Activated effector memory CD4-positive, alpha-beta T cell treated with anti-CD3 and anti-CD28 coated beads, Interleukin-2, amount 50 U/mL, for 16 hours (primary cell): ENCODE measurements around the gene CREB5.

ENCODE experiments used
- DNase-seq: peaks from one replicate; pipeline ENCODE4 v3.0.0-alpha.2; 2020

The CREB5 gene

DNA sequence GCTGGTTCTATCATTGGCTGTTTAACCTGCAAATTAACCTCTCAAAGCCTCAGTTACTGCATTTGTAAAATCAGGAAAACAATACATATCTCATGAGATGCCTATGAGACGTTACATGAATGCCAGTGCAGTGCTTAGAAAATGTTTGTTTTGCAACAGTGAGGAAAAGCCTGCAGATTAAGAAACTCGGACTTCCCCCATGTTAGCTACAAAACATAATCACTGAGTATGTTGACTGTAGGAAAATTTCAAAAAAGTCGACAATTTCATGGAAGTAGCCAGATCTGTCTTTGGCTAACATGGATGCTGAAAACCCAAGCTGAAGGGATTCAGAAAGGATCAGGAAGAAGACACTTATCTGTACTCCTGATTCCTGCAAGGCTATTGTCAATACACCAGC, 424.4 kb downstream of the CREB5 start:
- DNase-seq, result no peak

DNA sequence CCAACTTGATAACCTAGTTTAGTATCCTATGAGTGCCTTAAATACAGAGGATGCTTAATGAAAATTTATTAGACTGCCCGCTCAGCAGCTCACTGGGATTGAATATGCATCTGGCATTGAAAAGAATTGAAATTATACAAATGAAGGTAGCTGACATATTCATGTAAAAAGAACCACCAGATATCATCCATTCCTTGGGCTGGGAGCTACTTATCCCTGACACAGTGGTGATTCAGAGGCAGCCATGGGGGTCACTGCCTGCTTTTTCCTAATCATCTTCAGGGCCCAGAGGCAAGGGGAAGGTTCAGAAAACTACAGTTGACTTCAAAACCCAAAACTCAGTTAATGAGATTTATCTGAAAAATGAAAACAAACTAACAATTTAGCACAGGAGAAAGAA, 424.9 kb downstream of the CREB5 start:
- DNase-seq, result no peak

DNA sequence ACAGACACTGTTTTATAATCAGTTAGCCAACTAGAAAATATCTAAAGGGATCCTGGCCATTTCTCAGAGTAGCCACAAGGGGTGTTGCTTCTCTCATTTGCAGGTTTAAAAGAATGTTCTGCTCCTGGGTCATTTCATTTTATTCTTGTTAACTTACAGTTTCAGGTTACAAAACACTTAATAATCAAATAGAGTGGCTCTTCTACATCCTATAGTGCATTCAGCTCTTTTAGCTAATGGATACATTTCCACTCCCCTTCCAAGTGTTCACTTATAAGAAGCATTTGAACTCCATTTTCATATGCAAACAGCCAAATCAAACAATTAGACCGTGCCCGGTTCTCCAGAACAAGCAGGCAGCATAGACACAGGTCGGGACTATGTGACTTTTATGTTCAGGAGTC, 428.3 kb downstream of the CREB5 start:
- DNase-seq, result no peak

DNA sequence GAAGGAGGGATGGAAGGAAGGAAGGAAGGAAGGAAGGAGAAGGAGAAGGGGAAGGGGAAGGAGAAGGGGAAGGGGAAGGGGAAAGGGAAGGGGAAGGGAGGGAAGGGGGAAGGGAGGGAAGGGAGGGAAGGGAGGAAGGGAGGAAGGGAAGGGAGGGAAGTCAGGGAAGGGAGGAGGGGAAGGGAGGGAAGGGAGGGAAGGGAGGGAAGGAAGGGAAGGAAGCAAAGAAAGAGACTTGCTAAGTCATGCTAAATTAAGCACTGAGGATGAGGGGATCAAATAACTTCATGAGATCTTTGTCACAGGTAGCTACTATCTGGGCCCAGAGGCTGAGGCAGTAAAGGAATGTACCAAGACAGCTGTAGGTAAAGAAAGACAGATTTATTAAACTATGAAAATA, 429.4 kb downstream of the CREB5 start:
- DNase-seq, result no peak

DNA sequence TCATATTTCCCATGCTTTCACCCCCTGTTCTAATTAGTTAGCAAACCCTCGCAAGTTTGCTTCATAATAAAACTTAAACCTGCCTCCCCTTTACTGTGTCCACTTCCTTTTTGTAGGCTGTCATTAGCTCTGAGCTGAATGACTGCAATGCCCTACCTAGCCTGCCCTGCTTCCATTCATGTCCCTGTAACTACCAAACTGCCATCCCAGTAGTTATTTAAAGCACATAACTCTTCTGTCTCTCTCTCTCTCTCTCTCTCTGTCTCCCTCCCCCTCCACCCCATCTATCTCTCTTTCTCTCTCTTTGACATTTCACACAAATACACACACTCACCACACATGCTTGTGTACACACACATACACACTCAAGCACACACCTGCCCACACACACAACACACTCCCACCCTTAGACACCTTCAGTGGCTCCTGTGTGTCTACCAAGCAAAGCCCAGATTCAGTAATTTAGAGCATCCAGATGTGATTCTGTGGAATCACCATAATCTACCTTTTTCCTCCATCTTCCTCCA, 430.5 kb downstream of the CREB5 start:
- DNase-seq, result no peak

DNA sequence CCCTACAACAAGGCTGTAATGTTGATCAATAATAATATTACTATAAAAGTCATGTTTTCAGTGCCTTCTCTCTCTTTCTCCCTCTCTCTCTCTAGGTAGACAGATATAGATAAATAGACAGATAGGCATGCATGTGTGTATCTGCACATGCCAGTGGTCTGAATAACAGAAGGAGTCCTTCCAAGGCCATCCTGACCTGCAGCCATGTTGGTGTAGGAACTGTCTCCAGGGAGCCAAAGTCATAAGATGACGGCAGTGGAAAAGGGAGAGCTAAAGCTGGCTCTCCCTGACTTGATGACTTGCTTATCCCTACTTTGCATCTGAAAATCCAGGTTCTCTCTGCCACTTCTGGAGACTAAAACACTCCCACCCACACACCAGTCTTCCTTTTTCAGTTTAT, 432.8 kb downstream of the CREB5 start:
- no peak for DNase-seq

DNA sequence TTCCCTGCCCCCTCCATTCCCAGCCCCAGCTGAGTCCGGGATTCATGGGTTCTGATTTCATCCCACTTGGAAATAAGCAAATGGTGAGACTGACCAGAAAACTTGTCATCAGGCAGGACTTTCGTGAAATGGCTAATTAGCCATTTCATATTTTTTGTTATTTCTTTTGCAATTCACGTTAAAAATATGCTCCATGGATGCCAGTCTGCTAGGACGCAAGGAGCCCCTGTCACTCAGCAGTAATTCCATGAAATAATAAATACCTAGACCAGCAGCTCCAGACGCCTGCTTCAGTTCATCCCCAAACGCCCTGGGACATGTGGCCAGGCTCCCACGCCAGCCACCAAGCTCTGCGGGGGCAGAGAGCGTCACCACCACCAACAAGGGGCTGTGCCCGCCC, 434.9 kb downstream of the CREB5 start:
- no peak for DNase-seq

DNA sequence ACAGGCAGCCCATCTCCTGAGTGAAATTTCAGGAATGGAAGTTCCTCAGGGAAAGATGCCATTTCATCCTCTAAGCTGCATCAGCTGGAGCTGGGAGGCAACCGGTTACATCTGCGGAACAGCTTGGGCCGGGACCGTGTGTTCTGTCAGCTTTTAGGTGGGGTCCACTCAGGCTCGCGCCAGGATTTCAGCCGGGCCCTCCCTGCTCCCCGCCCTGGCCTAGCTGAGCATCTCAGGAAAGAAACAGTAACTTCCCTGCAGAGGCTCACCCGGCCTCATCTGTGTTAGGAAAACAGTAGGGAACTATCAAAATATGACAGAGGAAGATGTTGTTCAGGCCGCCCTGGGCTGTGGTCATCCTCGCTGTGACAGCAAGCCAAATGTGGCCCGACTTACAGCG, 435.4 kb downstream of the CREB5 start:
- no peak for DNase-seq

DNA sequence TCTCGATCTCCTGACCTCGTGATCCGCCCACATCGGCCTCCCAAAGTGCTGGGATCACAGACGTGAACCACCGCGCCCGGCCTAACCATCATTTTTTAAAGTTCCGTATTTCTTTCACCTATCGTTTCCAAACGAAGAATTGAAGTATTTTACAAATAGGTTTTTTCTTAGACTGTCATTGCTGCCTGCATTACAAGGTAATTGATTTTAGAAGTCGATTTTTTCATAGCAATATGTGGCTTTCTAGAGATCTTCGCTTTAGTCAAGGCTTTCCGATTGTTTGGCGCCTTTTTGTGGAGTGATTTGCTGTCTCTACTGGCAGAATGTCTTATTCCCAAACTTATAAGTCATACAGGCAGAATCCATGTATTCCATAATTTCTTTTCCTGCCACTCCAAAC, 436.6 kb downstream of the CREB5 start:
- DNase-seq, result no peak

DNA sequence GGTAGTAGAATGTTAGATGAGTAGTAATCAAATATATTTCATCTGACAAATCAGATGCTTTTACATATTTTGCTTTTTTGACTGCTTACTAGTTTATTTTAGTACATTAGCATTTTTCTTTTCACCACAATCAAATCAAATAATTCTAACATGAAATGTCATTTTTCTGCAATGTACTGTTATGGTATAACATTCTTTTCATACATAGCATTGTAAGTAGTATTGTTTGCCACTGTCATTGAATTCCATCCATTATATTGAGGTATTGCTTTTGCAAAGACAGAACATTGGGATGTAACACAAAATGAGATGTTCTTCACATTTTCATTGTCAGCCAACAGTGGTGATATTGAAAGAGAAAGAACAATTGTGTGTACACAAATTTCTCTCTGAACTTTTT, 438.4 kb downstream of the CREB5 start:
- no peak for DNase-seq

DNA sequence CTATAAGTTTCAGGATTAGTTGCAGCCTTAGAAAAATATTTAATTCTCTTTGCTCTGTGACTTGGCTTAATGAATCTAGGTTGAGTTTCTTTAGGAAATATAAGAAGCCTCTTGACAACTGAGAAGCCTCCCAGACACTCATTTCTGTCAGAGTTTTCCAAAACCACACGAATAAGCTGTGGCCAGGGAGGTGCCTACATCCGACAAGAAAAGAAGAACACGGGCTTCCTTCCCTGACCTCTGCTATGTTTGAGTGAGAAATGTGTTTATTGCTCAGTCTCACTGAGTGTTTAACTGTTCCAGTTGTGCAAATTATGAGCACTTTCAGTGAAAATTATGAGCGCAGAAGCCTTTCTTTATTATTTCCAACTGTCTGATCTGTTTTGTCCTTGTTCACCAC, 440.8 kb downstream of the CREB5 start:
- no peak for DNase-seq

DNA sequence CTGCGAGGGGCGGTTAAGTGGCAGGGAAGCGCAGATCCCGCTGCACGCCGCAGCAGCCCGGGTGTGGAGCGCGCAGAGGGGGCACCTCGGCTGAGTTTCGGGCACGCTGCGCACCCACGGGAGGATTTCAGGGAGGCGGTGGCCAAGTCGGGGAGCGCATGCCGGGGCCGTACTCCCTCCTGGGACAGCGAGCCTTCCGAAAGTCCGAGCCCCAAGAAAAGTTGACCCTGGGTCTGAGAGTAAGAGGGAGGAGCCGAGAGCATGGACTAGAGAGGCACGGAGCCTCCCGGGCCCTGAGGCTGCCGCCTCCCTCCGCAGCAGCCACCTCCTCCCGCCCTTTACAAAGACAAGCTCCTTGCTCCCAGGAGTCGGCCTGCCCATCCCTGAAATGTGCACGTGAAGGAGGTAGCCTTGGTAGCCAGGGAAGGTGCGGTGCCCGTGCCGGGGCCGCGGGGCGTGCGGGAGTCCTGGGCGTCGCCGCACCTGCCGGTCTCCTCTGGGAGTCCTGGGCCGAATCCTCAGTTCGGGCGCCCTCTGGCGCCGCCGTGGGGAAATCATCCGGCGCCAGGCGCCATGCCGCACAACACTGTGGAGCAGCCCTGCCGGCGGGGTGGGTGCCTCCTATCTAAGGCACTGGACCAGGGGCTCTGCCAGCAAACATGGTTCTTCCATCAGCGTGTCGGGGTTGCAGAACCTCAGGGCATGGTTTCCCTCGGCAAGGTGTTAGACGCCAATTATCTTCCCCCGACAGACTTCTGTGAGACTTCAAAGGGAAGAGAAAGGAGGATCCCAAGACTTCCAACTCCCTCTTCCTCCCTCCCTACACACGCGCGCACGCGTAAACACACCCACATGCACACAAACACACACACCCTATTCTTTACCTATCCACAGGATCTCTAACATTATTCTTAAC, 441.8 kb downstream of the CREB5 start:
- DNase-seq, result peak; percentile 86

DNA sequence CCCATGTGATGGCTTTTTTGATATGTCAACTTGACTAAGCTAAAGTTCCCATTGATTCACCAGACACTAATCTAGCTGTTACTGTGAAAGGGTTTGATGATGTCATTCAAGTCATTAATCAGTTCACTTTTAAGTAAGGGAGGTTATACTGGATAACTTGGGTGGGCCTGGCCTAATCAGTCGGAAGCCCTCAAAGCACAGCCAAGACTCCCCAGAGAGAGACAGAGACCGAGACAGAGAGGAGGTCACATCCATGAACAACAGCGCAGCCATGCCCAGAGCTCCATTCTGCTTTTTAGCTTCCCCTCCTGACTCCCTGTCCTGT, 442.4 kb downstream of the CREB5 start:
- no peak for DNase-seq

DNA sequence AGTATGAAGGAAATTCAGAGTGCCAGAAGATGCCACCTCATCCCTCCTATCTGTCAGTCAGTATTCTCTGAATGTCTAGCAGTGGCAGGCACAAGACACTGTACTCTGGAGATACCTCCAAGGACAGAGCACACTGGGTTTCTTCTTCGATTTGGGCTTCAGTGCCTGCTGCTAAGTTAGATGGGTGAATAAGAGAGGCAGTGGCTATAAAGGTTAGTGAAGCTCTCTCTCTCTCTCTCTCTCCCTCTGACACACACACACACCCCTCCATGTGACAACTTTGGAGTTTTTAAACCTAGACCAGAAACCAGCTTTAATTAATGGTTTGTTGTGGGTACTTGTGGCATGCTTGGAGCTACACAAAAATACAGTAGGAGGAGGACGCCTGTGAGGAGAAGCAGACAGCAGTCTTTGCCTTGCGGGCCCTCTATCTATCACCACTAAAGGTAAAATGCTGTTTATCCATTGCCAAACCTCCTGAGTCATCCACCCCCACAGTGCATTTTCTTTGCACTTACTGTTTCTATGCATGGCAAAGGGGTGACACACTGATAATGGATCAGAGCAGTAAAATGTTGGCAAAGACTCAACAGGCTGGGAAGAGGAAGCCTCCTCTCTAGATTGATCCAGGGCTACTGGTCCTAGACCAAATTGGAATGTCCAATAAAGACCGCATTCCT, 443.4 kb downstream of the CREB5 start:
- no peak for DNase-seq

DNA sequence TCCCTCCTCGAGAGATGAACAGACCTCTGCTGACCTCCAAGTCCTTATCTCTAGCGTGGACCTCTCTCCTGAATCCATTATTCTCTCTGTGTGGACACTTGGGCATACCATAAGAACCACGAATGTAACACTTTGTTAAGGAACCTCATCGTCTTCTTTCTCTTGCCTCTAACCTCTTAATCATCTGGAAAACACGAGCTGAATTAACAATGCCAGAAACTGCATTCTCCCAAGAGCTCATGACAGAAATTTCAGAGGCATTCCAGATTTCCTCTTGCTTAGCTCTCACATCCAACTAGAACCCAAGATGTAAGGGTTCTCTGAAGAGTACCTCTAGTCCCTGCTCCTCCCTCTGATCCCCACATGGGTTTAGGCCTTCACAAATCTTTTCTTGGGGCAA, 444.3 kb downstream of the CREB5 start:
- no peak for DNase-seq

DNA sequence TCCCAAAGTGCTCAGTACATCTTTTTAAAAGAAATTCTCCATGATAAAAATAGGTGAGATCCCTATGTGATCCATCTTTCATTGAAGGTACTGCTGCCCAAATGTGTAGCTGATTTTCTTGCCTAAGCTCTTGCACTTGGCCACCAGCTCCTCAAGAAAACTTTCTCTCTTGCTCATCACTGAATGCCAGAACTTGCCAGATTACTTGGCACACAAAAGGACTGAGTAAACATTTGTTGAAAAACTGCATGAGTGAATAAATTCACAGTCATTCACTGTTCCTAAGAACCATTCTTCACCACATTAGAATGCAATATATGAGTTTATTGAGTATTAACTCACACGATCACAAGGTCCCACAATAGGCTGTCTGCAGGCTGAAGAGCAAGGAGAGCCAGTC, 445.9 kb downstream of the CREB5 start:
- no peak for DNase-seq

DNA sequence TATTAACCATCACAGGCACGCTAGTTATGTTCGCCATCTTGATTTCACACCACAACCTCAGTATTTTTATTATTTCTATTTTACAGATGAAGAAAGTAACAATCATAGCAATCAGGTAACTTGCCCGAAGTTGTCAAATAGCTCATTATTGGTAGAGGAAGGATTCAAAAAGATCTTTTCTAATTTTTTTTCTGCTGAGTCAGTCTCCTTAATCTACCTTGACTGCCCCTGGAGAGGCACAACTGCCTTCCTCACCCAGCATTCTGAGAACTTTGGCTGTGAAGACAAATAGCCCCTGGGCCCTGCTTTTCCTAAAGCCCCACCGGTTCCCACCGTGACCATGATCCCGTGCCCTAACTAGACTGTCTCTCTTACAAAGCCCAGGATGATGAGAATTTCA, 446.6 kb downstream of the CREB5 start:
- DNase-seq, result no peak

DNA sequence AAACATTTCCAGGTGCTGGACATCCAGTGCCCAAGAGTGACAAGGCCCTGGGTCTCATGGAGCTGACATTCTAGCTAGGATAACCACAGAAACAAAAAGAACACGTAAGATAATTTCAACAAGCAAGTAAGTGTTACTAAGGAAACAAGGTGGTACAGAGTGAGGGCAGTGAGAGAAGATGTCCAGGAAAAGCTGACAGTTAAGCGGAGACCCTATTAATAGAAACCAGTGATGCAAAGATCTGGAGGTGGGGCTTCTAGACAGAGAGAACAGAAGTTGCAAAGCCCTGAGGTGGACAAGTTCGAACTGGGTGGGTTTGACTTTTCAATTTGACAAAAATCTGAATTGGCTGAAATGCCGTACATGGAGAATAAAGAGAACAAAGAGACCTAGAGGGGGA, 449.5 kb downstream of the CREB5 start:
- DNase-seq, result no peak

DNA sequence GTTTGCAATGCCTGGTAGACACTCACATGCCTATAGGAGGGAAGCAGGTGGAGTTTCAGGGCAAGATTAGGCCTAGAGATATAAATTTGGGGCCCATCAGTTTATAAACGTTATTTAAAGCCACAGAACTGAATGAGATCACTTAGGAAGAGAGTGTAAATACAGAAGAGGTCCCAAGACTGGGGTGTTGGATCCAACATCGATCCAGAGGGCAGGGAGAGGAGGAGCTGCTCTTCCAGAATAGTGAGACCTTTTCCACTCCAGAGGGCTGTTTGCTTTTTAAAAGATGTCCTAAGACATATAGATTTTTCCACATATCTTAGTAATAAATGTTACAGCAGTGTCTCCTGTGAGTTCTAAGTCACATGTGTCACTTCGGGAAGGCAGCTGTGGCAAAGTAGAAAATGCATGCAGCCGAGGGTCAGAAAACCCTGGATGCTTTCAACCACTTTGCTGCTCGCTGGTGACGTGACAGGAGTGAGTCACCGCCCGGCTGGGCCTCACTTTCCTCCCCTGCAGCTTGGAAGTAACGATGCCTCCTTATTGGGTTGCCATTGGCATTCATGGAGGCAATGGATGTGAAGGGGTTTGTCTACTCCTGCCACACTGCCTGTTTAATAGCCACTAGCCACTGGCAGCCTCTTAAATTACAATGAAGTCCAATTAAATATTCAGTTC, 450.4 kb downstream of the CREB5 start:
- no peak for DNase-seq

DNA sequence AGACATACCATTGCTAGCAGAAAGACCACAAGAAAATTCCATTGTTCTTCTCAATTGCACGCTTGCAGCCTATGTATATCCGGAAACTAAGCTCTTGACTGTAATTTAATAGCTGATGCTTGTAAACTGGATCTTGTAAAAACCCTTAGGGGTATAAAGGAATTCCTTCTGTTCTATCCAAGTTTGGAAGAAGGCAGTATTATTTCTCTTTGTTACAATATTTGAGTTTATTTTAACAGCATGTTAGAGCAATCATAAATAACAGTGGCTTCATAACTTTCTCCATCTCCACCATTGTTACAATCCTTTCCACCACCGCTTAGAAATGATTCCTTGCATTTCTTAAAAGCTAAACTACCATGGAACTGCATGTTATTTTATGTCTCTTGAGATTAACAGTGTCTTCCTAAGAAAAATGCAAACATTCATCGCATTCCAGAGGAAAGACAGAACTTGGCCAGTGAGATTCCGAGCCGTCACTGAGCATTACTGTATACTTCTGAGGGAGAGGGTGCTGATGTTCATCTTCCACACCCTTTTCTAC, 453.4 kb downstream of the CREB5 start:
- DNase-seq, result no peak

DNA sequence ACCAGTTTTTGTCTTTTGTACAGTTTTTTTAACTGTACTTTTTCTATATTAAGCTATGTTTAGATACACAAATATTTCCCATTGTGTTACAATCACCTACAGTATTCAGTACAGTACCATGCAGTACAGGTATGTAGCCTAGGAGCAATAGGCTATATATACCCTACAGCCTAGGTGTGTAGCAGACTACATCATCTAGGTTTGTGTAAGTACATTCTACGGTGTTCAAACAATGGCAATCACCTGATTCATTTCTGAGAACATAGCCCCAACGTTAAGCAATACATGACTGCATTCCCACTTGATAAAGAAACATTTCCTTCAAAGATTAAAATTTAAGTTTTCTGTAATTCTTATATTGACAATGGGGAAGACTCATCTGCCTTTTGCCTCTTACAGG, 456.4 kb downstream of the CREB5 start:
- no peak for DNase-seq

DNA sequence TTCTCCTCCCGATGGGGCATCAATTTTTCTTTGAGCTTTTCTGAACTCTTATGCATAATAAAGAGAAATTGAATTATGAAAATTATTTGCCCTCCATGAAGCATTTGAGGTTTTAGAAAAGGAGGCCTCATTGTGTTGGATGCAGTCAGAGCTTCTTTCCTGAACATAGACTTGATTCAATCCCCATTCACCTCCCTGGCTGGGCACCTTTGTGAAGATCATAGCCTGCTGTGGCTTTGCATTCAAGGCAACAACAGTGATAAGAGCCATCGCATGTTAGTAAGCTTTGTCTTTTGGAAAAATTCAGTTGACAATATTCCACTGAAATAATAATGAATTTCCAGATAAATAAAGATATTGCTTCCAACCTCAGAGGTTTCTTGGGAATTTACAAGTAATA, 458.8 kb downstream of the CREB5 start:
- DNase-seq, result no peak

DNA sequence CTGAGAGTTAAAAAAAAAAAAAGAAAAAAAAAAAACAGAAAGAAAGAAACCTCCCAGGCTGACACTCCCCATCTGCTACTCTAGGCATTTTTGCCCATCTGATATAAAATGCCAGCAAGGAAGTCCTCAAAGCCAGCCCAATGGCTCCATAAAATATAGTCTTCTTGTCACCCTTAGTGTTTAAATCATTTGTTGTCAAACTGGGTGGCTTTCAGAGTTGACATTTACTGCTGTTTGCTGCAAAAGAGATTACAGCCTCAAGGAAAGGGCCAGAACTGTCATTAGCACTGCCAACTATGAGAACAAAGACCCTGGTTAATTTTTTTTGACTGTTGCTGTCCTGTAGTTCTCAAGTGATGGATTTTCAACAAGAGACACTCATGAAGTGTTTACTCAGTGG, 459.3 kb downstream of the CREB5 start:
- no peak for DNase-seq

DNA sequence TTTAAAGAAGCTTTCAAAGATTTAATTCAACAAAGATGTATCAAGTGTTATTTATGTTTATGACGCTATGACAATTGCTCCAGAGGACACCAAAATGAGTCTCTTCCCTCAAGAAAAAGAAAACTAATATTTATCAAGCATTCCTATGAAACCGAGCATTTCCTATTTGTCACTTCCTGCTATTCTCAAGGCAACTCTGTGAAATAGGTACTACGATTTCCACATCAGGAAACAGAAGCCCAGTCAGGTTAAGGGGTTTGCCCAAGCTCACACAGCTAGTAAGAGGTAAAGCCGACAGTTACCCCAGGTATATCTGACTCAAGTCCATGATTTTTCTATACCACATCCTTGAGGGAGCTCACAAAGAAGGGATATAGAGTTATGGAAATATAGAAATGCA, 459.9 kb downstream of the CREB5 start:
- DNase-seq, result no peak
